ENCODE measurements around the gene PARVG.

GRCh38 chr22:44172370-44173108 is 8.2 kb upstream of the PARVG start:
- TF ChIP-seq, protein P1, sequence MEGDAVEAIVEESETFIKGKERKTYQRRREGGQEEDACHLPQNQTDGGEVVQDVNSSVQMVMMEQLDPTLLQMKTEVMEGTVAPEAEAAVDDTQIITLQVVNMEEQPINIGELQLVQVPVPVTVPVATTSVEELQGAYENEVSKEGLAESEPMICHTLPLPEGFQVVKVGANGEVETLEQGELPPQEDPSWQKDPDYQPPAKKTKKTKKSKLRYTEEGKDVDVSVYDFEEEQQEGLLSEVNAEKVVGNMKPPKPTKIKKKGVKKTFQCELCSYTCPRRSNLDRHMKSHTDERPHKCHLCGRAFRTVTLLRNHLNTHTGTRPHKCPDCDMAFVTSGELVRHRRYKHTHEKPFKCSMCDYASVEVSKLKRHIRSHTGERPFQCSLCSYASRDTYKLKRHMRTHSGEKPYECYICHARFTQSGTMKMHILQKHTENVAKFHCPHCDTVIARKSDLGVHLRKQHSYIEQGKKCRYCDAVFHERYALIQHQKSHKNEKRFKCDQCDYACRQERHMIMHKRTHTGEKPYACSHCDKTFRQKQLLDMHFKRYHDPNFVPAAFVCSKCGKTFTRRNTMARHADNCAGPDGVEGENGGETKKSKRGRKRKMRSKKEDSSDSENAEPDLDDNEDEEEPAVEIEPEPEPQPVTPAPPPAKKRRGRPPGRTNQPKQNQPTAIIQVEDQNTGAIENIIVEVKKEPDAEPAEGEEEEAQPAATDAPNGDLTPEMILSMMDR (optimal IDR thresholded peaks at IDR 0.05 in 1 of 3, IDR thresholded peaks at IDR 0.05 in 1 of 3, conservative IDR thresholded peaks at IDR 0.05 in 1 of 3; ENCODE audit: extremely low read depth in 1 of 3, insufficient read depth in 2 of 3, low read length in 3 of 3) = no peak
- no peak for TF ChIP-seq EZH2 (IDR thresholded peaks at IDR 0.05; ENCODE audit: low read length)

Measured in keratinocyte (primary cell).